ENCODE results near the gene ACO2.
"Not testable (repeated sequence)": the region's sequence is repeated elsewhere in the genome, so short reads cannot be mapped to it uniquely, and the experiment has no call there.

Gene ACO2

GRCh38 chr22:41540365-41540764, 71.4 kb downstream of the ACO2 start:
- no peak for DNase-seq (ENCODE audit: low spot score)

- no peak for DNase-seq (ENCODE audit: low spot score)
Measured at GRCh38 chr22:41541484-41541883, 72.6 kb downstream of the ACO2 start.

GRCh38 chr22:41542224-41542623, 73.3 kb downstream of the ACO2 start:
- DNase-seq (ENCODE audit: low spot score), result no peak

DNA sequence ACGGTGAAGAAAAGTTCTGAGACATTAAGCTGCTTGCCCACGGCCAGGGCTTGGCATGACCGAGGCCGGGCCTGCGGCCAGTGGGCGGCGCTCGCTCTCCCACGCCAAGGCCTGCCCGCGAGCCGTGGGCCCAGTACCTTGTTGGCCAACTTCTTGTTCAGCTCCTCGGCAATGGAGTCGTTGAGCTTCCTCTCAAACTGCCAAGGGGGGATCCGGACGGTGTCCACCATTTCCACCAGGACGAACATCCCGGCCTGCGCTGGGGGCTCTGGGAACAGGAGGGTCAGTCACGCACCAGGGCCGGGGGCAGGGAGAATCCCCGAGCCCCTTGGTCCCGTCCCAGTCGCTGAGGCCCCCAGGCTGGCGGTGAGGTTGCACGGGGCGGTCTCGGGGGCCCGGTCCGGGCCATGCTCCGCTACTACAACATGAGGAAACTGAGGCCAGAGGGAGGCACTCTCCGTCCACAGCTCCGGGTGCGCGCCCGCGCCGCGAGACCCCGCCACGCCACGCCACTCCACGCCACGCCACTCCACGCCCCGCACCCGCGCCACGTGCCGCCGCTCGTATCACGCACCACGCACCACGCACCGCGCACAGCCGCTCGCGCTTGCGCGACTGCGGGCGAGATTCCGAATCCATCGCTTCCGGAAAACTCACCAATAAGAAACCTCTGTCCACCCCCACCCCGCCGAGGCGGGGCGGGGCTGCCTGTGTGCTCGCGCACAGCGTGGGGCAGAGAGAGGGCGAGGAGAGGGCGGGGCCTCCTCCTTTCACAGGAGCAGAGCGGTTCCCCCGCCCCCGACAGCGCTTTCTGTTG, 75.1 kb downstream of the ACO2 start, which contains the start of gene POLR3H:
TSS of gene POLR3H (minus strand) at position 617 of the 817 bp plus-strand sequence. CDS start at position 248, 369 bp downstream.
- DNase-seq (ENCODE audit: low spot score), result peak; percentile 98

DNA sequence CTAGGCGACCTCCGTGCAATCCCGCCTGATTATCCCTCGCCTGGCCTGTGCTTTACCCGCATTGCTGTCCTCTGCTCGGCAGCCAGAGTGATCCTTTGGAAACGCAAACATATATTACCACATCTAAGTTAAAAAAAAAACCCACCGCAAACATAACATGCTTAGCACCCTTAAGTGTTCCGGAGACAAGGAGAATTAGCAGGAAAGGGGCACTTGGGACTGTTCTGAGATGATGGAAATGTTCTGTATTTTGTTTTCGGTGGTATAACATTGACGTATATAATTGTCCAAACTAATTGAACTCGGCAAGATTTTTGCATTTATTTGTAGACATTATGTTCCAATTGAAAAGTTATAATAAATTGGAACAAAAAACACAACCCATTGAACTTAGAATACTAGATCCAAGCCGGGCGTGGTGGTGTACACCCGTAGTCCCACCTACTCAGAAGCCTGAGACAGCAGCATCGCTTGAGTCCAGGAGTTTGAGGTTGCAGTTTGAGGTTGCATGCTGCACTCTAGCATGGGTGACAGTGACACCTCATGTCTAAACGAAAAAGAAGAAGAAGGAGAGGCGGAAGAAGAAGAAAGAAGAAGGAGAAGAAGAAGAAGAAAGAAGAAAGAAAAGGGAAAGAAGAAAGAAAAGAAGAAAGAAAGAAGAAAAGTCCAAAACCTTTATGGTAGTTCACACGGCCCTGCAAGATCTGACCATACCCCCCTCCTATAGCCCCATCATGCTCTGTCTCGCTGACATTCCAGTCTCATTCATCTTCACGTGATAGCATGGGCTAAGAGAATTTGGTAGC, 76.0 kb downstream of the ACO2 start:
- no peak for DNase-seq (ENCODE audit: low spot score)

- DNase-seq (ENCODE audit: low spot score), result no peak
Measured at GRCh38 chr22:41548830-41549211, 79.9 kb downstream of the ACO2 start.

DNA sequence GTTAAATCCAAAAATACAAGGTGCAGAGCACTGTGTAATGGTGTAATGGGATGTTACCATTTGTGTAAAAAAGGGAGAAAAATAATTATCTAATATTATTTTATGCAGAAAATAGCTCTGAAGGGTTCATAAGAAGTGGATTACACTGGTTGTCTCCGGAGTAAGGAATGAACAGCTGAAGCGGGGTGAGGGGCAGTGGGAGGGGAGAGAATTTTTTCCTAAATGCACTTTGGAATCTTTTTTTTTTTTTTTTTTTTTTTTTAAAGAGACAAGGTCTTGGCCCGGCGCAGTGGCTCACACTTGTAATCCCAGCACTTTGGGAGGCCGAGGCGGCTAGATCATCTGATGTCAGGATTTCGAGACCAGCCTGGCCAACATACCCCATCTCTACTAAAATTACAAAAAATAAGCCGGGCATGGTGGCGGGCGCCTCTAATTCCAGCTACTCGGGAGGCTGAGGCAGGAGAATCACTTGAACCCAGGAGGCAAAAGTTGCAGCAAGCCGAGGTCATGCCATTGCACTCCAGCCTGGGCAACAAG, 82.1 kb downstream of the ACO2 start:
- DNase-seq (ENCODE audit: low spot score), result no peak

DNA sequence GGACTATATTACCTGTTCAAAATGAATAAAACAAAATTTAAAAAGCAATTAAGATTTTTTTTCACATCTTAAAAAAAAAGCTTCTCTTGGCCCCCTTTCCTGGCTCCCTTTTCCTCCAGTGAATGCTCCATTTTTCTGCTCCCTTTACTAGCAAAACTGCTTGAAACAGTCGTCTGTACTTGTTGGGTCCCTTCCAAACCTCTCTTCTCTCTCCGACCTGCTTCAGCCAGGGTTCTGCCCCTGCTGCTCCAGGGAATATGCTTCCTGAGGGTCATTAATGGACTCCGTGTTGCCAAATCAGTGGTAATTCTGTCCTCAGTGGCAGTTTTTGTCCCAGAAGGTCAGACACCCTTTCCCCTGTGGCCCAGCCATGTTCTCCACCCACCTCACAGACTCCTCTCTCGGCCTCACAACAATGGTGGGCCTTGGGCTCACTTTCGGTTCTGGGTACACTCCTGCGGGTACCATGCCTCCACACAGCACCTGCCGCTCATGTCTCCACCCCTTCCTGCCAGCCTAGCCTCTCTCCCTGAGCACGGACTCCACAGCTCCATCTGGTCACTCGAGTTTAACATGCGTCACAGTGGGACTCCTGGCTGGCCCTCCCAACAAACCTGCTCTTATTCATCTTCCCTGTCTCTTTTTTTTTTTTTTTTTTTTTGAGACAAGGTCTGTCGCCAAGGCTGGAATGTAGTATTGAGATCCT, 83.1 kb downstream of the ACO2 start:
- no peak for DNase-seq (ENCODE audit: low spot score)

- no peak for DNase-seq (ENCODE audit: low spot score)
Measured at GRCh38 chr22:41555325-41555982, 86.5 kb downstream of the ACO2 start.

- no peak for DNase-seq (ENCODE audit: low spot score)
Measured at GRCh38 chr22:41556561-41556960, 87.6 kb downstream of the ACO2 start.

GRCh38 chr22:41557401-41558240, 88.7 kb downstream of the ACO2 start:
- DNase-seq (ENCODE audit: low spot score), result peak; percentile 66

DNA sequence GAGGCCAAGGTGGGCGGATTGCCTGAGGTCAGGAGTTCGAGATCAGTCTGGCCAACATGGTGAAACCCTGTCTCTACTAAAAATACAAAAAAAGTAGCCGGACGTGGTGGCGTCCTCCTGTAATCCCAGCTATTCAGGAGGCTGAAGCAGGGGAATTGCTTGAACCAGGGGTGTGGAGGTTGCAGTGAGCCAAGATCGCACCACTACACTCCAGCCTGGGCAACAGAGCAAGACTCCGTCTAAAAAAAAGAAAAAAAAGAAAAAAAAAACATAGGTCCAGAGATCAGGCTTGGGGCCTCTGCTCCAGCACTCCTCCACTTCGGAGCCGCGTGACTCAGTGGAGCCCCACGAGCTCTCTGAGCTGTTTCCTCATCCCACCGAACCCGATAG, 89.3 kb downstream of the ACO2 start:
- DNase-seq (ENCODE audit: low spot score), result not testable (repeated sequence)

GRCh38 chr22:41560095-41560471, 91.2 kb downstream of the ACO2 start:
- DNase-seq (ENCODE audit: low spot score), result no peak

DNA sequence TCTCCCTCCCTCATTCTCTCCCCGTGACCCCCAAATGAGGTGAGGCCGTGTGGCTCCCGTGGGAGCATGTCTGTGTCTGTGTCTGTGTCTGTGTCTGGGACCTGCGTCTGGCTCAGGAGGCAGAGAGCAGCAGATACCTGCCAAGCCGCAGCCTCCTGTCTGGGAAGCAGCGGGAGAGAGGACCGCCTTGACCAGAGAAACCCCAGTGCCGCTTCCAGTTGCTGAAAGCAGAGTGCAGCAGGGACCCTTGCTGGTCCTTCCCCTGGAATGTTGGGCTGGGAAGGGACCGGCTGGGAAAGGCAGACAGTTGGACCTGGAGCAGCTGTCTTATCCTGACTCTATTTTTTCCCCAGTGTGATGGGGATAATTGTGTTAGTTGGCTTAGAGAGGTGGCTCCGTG, 92.4 kb downstream of the ACO2 start:
- DNase-seq (ENCODE audit: low spot score), result peak; percentile 55

GRCh38 chr22:41561788-41562187, 92.9 kb downstream of the ACO2 start:
- no peak for DNase-seq (ENCODE audit: low spot score)

DNA sequence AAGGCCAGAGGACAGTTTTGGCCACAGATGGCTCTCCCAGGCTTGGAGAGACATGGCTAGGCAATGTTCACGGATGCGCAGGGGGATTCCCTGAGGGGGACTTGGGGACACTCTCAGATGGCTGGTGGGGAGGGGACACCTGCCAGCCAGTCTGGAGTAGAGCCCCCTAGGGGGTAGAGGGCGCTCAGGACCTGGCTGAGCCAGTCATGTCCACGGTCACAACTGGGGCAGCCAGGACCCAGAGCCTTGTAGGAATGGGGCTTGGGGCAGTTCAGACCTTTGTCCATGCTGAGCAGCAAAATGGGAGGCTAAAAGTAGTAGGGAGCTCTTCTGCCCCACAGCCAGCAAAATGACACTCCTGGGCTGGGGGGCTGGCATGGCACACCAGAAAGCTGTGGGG, 93.5 kb downstream of the ACO2 start:
- DNase-seq (ENCODE audit: low spot score), result no peak

GRCh38 chr22:41563051-41563711, 94.3 kb downstream of the ACO2 start:
- DNase-seq (ENCODE audit: low spot score), result no peak

GRCh38 chr22:41564563-41564962, 95.6 kb downstream of the ACO2 start:
- DNase-seq (ENCODE audit: low spot score), result no peak

DNA sequence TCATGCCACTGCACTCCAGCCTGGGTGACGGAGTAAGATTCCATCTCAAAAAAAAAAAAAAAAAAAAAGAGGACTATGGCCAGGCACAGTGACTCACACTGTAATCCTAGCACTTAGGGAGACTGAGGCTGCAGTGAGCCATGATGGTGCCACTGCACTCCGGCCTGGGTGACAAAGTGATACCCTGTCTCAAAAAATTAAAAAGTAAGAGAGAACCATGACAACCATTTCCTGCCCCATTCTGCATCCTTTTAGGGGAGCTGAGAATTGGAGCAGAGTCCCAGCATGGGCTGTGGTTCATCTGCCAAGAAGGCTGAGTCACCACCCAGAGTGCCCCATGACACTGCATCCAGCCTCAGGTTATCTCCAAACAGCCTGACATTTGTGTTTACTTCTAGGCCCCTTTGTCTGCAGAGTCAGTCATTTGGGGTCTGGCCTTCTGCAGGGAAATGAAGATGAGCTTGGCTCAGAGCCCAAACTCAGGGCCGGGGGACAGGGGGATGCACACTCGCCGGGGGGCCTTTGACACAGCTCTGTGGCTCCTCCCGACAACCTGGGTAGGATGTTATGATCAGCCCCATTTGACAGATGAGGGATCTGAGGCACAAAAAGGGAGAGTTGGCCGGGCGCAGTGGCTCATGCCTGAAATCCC, 96.6 kb downstream of the ACO2 start:
- no peak for DNase-seq (ENCODE audit: low spot score)

GRCh38 chr22:41567512-41567768, 98.5 kb downstream of the ACO2 start:
- no peak for DNase-seq (ENCODE audit: low spot score)
